ENCODE data around the gene HTT. TPM values are rescaled to one million over a fixed set of nuclear protein-coding genes. Genes with fewer than 3 reads are reported as not detected.
"Not testable (repeated sequence)": the region's sequence is repeated elsewhere in the genome, so short reads cannot be mapped to it uniquely, and the experiment has no call there.

HTT gene
- total RNA-seq, 4 donors from 2014 or later, result 49.6 to 155 (median 83.1) TPM

- Histone ChIP-seq H3K4me3 (replicated peaks in 1 of 3) (no peak overlapping the region), H3K36me3 (no peaks in the 10 kb centered on the region), H3K9me3 (no peaks in the 10 kb centered on the region), H3K27ac (no peak overlapping the region), H3K4me1 (peaks cover 4 to 8% of the 10 kb centered on the region in 2 donors), H3K27me3 (no peaks in the 10 kb centered on the region)
- 86 to 88% methylated on average over 22 of the region's 22 CpGs for WGBS, 2 donors
- no peak for TF ChIP-seq CTCF (IDR thresholded peaks at IDR 0.05)
- no peak for TF ChIP-seq POLR2A (IDR thresholded peaks at IDR 0.05)
- intact Hi-C loops (cut with DNase I), result no loop called here
- DNase-seq, result peak in 1 of 2 donors; percentile 14
These were observed 29.3 kb upstream of the HTT start for GRCh38 chr4:3044870-3045819.

- TF ChIP-seq CTCF (IDR thresholded peaks at IDR 0.05) (no peak), POLR2A (IDR thresholded peaks at IDR 0.05) (no peak)
- H3K9me3 ChIP-seq, result no peaks in the 10 kb centered on the region
- intact Hi-C loops (cut with DNase I), result no loop called here
- peaks cover 4 to 8% of the 10 kb centered on the region in 2 donors for H3K4me1 ChIP-seq
- H3K36me3 ChIP-seq, result no peaks in the 10 kb centered on the region
- WGBS, 2 donors, result 81 to 85% methylated on average over 7 of the region's 7 CpGs
- no peaks in the 10 kb centered on the region for H3K27me3 ChIP-seq
- no peak overlapping the region for H3K27ac ChIP-seq
- DNase-seq, result no peak
- no peak overlapping the region for H3K4me3 ChIP-seq (replicated peaks in 1 of 3)
These were observed 28.3 kb upstream of the HTT start for GRCh38 chr4:3046162-3046561.

GRCh38 chr4:3046623-3047022, 27.9 kb upstream of the HTT start:
- Histone ChIP-seq H3K27me3 (no peaks in the 10 kb centered on the region), H3K27ac (no peak overlapping the region), H3K9me3 (no peaks in the 10 kb centered on the region), H3K36me3 (no peaks in the 10 kb centered on the region), H3K4me3 (replicated peaks in 1 of 3) (no peak overlapping the region), H3K4me1 (peaks cover 4 to 8% of the 10 kb centered on the region in 2 donors)
- intact Hi-C loops (cut with DNase I), result no loop called here
- no peak for DNase-seq
- 88 to 90% methylated on average over 4 of the region's 4 CpGs for WGBS, 2 donors
- TF ChIP-seq CTCF (IDR thresholded peaks at IDR 0.05) (no peak), POLR2A (IDR thresholded peaks at IDR 0.05) (no peak)

GRCh38 chr4:3047464-3048286, 26.8 kb upstream of the HTT start:
- Histone ChIP-seq H3K27ac (no peak overlapping the region), H3K36me3 (no peaks in the 10 kb centered on the region), H3K27me3 (no peaks in the 10 kb centered on the region), H3K9me3 (no peaks in the 10 kb centered on the region), H3K4me3 (replicated peaks in 1 of 3) (no peak overlapping the region), H3K4me1 (peaks cover 0 to 4% of the 10 kb centered on the region in 2 donors)
- peak; percentile 72 to 76 for DNase-seq
- TF ChIP-seq POLR2A (IDR thresholded peaks at IDR 0.05) (no peak), CTCF (IDR thresholded peaks at IDR 0.05) (peak; percentile 24 to 84 (median 70))
- 52 to 58% methylated on average over 20 of the region's 20 CpGs for WGBS, 2 donors
- intact Hi-C loops (cut with DNase I), result no loop called here

- H3K27ac ChIP-seq; H3K4me3 ChIP-seq (replicated peaks in 1 of 3); DNase-seq; H3K36me3 ChIP-seq; H3K27me3 ChIP-seq; H3K9me3 ChIP-seq; intact Hi-C loops (cut with DNase I); H3K4me1 ChIP-seq: not testable (repeated sequence)
- 88 to 94% methylated on average over 5 to 12 of the region's 12 CpGs for WGBS, 2 donors
These were observed 23.2 kb upstream of the HTT start for GRCh38 chr4:3051141-3051897.
